Testis (tissue), 2 donors: Measurements from ENCODE around the gene DCTPP1.

ENCODE experiments used
- POLR2A ChIP-seq: fragments of 450-650 bp; IDR thresholded peaks from one replicate; pipeline ENCODE4 v1.6.1; 2017; ENCODE audit warnings: antibody characterized with exemption, mild to moderate bottlenecking, moderate library complexity
- TF ChIP-seq, protein P1 (sequence below), 3 experiments: fragments of 450-650 bp in 2 of 3; fragments of 200-600 bp in 1 of 3; sonication (generic) in 1 of 3; IDR thresholded peaks; one replicate each; pipeline ENCODE4 v1.5.1; 2016 to 2019; ENCODE audit warnings: antibody characterized with exemption in 3 of 3, mild to moderate bottlenecking in 2 of 3, moderate library complexity in 1 of 3

GRCh38 chr16:30470632-30470995 is 40.8 kb upstream of the DCTPP1 start:
- TF ChIP-seq, protein P1, sequence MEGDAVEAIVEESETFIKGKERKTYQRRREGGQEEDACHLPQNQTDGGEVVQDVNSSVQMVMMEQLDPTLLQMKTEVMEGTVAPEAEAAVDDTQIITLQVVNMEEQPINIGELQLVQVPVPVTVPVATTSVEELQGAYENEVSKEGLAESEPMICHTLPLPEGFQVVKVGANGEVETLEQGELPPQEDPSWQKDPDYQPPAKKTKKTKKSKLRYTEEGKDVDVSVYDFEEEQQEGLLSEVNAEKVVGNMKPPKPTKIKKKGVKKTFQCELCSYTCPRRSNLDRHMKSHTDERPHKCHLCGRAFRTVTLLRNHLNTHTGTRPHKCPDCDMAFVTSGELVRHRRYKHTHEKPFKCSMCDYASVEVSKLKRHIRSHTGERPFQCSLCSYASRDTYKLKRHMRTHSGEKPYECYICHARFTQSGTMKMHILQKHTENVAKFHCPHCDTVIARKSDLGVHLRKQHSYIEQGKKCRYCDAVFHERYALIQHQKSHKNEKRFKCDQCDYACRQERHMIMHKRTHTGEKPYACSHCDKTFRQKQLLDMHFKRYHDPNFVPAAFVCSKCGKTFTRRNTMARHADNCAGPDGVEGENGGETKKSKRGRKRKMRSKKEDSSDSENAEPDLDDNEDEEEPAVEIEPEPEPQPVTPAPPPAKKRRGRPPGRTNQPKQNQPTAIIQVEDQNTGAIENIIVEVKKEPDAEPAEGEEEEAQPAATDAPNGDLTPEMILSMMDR (IDR thresholded peaks at IDR 0.05): no peak
- no peak for TF ChIP-seq POLR2A
